H1 (cell line): ENCODE results near the gene ADM5. TPM values are rescaled to one million over a fixed set of nuclear protein-coding genes. Genes with fewer than 3 reads are reported as not detected.

Experiments
- BACH1 ChIP-seq: IDR thresholded peaks from 2 replicates; pipeline ENCODE4 v1.6.1; 2012; ENCODE audit warnings: low read length, improper control_type of control experiment
- CBX5 ChIP-seq: fragments of 300-800, 300-1000 bp; sonication (generic); IDR thresholded peaks from 2 replicates; pipeline ENCODE4 v1.7.1; 2016; ENCODE audit warnings: antibody characterized with exemption, low read length, low read depth
- CHD1 ChIP-seq: IDR thresholded peaks from 2 replicates; pipeline ENCODE4 v1.6.1; 2012; ENCODE audit warnings: low read depth, low read length, improper control_type of control experiment
- CHD2 ChIP-seq: IDR thresholded peaks from 2 replicates; pipeline ENCODE4 v1.6.1; 2012; ENCODE audit warnings: low read length, improper control_type of control experiment
- MAFK ChIP-seq: IDR thresholded peaks from 2 replicates; pipeline ENCODE4 v1.6.1; 2012; ENCODE audit warnings: low read depth, mild to moderate bottlenecking, improper control_type of control experiment, low read length
- POLR2AphosphoS5 ChIP-seq: IDR thresholded peaks from 2 replicates; pipeline ENCODE4 v1.6.1; 2011; ENCODE audit warnings: low read depth, low read length
- SUZ12 ChIP-seq: fragments of 200-600 bp; sonication (generic); IDR thresholded peaks from 2 replicates; pipeline ENCODE4 v1.6.1; 2012; ENCODE audit warnings: mild to moderate bottlenecking, inconsistent platforms, low read length, moderate library complexity, mixed read lengths
- TBP ChIP-seq: IDR thresholded peaks from 2 replicates; pipeline ENCODE4 v1.6.1; 2011; ENCODE audit warnings: low read depth, low read length, improper control_type of control experiment
- polyA plus RNA-seq, 7 experiments: library from polyadenylated mRNA; depleted of rRNA in 3 of 7; stranded (reverse) in 5 of 7; unstranded in 2 of 7; fragments of >200 nt in 5 of 7; fragments of 200-250 nt in 2 of 7; gene quantifications; 1 replicate in 5 of 7; 2 replicates in 1 of 7; 4 replicates in 1 of 7; pipeline versions ENCODE4 v1.2.1 to v1.2.3, GENCODE V29; 2011 to 2013; ENCODE audit warnings: missing spikeins in 2 of 7, mixed read lengths in 2 of 7
- total RNA-seq: library from RNA; stranded (reverse); fragmentation: NEBNext Ultra II Directional; extraction: Animal tissue kit (Norgen Biotek cat#: 25700); gene quantifications from 2 replicates; pipeline ENCODE4 v1.2.1, GENCODE V29; 2021

ADM5 gene
- total and polyA plus RNA-seq, 2 of the 8 experiments (the other 6 are each of a cell fraction or from before 2014, with no cell fraction given) = 2.5 to 2.6 TPM

- TF ChIP-seq SUZ12 = no peak
- TF ChIP-seq MAFK = no peak
- TF ChIP-seq TBP = no peak
- no peak for TF ChIP-seq CHD2
- no peak for TF ChIP-seq BACH1
- TF ChIP-seq CBX5 = no peak
- no peak for TF ChIP-seq POLR2AphosphoS5
- no peak for TF ChIP-seq CHD1
These were observed 16.5 kb downstream of the ADM5 start (continued) for GRCh38 chr19:49705919-49706318.
